ENCODE data around the gene SHPK. TPM values are rescaled to one million over a fixed set of nuclear protein-coding genes. Genes with fewer than 3 reads are reported as not detected.

Gene SHPK
- total RNA-seq, 1 donor from 2014 or later: 7.8 TPM

- FAIRE-seq (no peak), DNase-seq (ENCODE audit: low read depth) (no peak)
- Histone ChIP-seq H3K9me3 (ENCODE audit: insufficient read depth, low read depth, low read length) (no peaks in the 10 kb centered on the region), H3K4me1 (ENCODE audit: insufficient read depth, low read length) (peaks cover 8% of the 10 kb centered on the region), H3K36me3 (ENCODE audit: insufficient read depth, low read length) (no peaks in the 10 kb centered on the region), H3K27me3 (ENCODE audit: insufficient read depth, low read length) (no peaks in the 10 kb centered on the region), H4K20me1 (ENCODE audit: insufficient read depth, low read length) (no peaks in the 10 kb centered on the region), H3K79me2 (ENCODE audit: insufficient read depth, low read length) (no peaks in the 10 kb centered on the region), H3K4me2 (ENCODE audit: low read length) (no peak overlapping the region), H2AFZ (ENCODE audit: low read depth, low read length) (no peak overlapping the region), H3K4me3 (ENCODE audit: insufficient read depth, low read depth, low read length) (no peak overlapping the region), H3K9ac (ENCODE audit: low read length) (peak overlapping the region; percentile 2), H3K27ac (ENCODE audit: low read depth, low read length) (no peak overlapping the region)
- H3K4me3 Mint-ChIP-seq (ENCODE audit: unreplicated experiment): no peak overlapping the region
- no peaks in the 10 kb centered on the region for H3K36me3 Mint-ChIP-seq (ENCODE audit: low read depth, unreplicated experiment)
- H3K4me1 Mint-ChIP-seq (ENCODE audit: low read depth, unreplicated experiment): no peaks in the 10 kb centered on the region
- H3K27me3 Mint-ChIP-seq (ENCODE audit: low read depth, unreplicated experiment): peaks cover 14% of the 10 kb centered on the region
- peaks cover 2% of the 10 kb centered on the region for H3K9me3 Mint-ChIP-seq (ENCODE audit: unreplicated experiment)
- TF ChIP-seq EZH2 (IDR thresholded peaks at IDR 0.05; ENCODE audit: insufficient read depth, low read length): no peak
- H3K27ac Mint-ChIP-seq (ENCODE audit: unreplicated experiment): no peak overlapping the region
Measured at GRCh38 chr17:3559270-3559645, 76.8 kb downstream of the SHPK start.

GRCh38 chr17:3558603-3559269 lies 77.3 kb downstream of the SHPK start:
- Histone ChIP-seq H3K79me2 (ENCODE audit: insufficient read depth, low read length) (no peaks in the 10 kb centered on the region), H3K9ac (ENCODE audit: low read length) (peak overlapping the region; percentile 2), H4K20me1 (ENCODE audit: insufficient read depth, low read length) (no peaks in the 10 kb centered on the region), H3K27ac (ENCODE audit: low read depth, low read length) (no peak overlapping the region), H3K36me3 (ENCODE audit: insufficient read depth, low read length) (no peaks in the 10 kb centered on the region), H3K4me3 (ENCODE audit: insufficient read depth, low read depth, low read length) (no peak overlapping the region), H3K9me3 (ENCODE audit: insufficient read depth, low read depth, low read length) (no peaks in the 10 kb centered on the region), H3K4me1 (ENCODE audit: insufficient read depth, low read length) (peaks cover 8% of the 10 kb centered on the region), H3K27me3 (ENCODE audit: insufficient read depth, low read length) (no peaks in the 10 kb centered on the region), H2AFZ (ENCODE audit: low read depth, low read length) (peak overlapping the region; percentile 39), H3K4me2 (ENCODE audit: low read length) (no peak overlapping the region)
- FAIRE-seq (no peak), DNase-seq (ENCODE audit: low read depth) (no peak)
- H3K27me3 Mint-ChIP-seq (ENCODE audit: low read depth, unreplicated experiment): peaks cover 14% of the 10 kb centered on the region
- TF ChIP-seq CTCF (IDR thresholded peaks at IDR 0.05; ENCODE audit: insufficient read depth, low read depth, low read length) (no peak), EZH2 (IDR thresholded peaks at IDR 0.05; ENCODE audit: insufficient read depth, low read length) (no peak)
- H3K27ac Mint-ChIP-seq (ENCODE audit: unreplicated experiment): no peak overlapping the region
- H3K9me3 Mint-ChIP-seq (ENCODE audit: unreplicated experiment): peaks cover 2% of the 10 kb centered on the region
- H3K4me1 Mint-ChIP-seq (ENCODE audit: low read depth, unreplicated experiment): no peaks in the 10 kb centered on the region
- H3K36me3 Mint-ChIP-seq (ENCODE audit: low read depth, unreplicated experiment): no peaks in the 10 kb centered on the region
- H3K4me3 Mint-ChIP-seq (ENCODE audit: unreplicated experiment): no peak overlapping the region

Other genes with a start within 250 kb of the SHPK start
- not detected in 2 replicates for gene OR3A2, start 249.9 kb downstream of the SHPK start, total RNA-seq
- not detected in 2 replicates for gene OR1E1, start 237.8 kb downstream of the SHPK start, total RNA-seq
- gene OR3A3, start 224.9 kb downstream of the SHPK start, total RNA-seq: not detected in 2 replicates
- not detected in 2 replicates for gene OR1E2, start 202.4 kb downstream of the SHPK start, total RNA-seq
- not detected in 2 replicates for gene SPATA22, start 164.4 kb downstream of the SHPK start, total RNA-seq
- gene ASPA, start 160.3 kb downstream of the SHPK start, total RNA-seq: not detected in 2 replicates
- gene TRPV3, start 78.4 kb downstream of the SHPK start, total RNA-seq: 0.16 and 0.22 TPM in 2 replicates
- 4.3 and 5.2 TPM in 2 replicates for gene TRPV1, start 26.8 kb downstream of the SHPK start, total RNA-seq
- 5.8 and 6.5 TPM in 2 replicates for gene CTNS, start 510 bp upstream of the SHPK start, total RNA-seq
- gene TAX1BP3, start 32.3 kb upstream of the SHPK start, total RNA-seq: 193 and 194 TPM in 2 replicates
- 49.7 and 52.2 TPM in 2 replicates for gene EMC6, start 32.6 kb upstream of the SHPK start, total RNA-seq
- gene P2RX5, start 59.9 kb upstream of the SHPK start, total RNA-seq: 2.4 TPM in 2 replicates
- 1.7 and 2.4 TPM in 2 replicates for gene HASPIN, start 87.7 kb upstream of the SHPK start, total RNA-seq
- 23.3 and 30.9 TPM in 2 replicates for gene ITGAE, start 164.9 kb upstream of the SHPK start, total RNA-seq
- gene NCBP3, start 210.0 kb upstream of the SHPK start, total RNA-seq: 44.5 and 46.7 TPM in 2 replicates

Measured in astrocyte (in vitro differentiated cells and primary cell).